T-helper 22 cell (primary cell): ENCODE measurements around the gene STN1.

Experiments used
- DNase-seq: peaks from one replicate; pipeline ENCODE4 v3.0.0-alpha.2; 2020; ENCODE audit warnings: low read depth

Gene STN1

DNA sequence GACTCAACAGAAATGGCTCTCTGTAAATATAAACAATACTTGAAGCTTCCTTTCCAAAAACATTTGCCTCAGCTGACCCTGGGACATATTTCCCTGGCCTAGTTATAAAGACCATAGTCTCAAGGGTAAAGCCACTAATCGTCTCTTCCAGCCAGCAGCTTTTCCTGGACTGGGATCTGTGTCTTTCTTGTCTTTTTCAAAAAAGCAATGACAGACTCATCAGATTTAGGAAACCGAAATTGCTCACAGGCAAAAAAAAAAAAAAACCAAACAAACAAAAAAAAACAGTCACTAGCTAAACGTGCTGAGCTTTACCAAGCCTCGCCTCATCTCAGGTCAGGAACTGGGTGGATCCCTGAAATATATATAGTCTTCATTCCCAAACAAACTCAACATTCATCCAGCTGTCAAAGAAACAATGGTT is 23.5 kb downstream of the STN1 start:
- no peak for DNase-seq

GRCh38 chr10:103893817-103894216 is 24.2 kb downstream of the STN1 start:
- no peak for DNase-seq

- no peak for DNase-seq
Observed at GRCh38 chr10:103892181-103892580, 25.8 kb downstream of the STN1 start.

GRCh38 chr10:103890688-103891087 is 27.3 kb downstream of the STN1 start:
- no peak for DNase-seq

GRCh38 chr10:103890194-103890658 is 27.8 kb downstream of the STN1 start:
- no peak for DNase-seq

GRCh38 chr10:103889121-103889720 is 28.8 kb downstream of the STN1 start:
- DNase-seq, result no peak

GRCh38 chr10:103888113-103888841 is 29.7 kb downstream of the STN1 start:
- DNase-seq, result no peak

DNA sequence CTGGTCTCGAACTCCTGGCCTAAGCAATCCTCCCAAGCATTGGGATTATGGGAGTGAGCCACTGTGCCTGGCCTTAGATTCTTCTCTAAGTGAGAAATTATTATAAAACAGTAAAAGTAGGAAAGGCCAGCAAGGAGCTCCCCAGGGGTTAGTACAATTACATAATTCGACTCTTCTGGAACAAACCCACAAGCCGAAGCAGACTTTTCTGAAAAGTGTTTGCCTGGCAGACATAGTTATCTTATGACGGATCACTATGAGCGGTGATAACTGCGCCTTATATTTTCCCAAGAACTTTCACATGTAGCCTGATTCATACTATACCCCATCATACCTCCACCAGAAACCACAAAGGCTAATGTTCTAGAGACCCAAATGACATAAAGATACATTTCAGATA is 32.4 kb downstream of the STN1 start:
- DNase-seq, result no peak

DNA sequence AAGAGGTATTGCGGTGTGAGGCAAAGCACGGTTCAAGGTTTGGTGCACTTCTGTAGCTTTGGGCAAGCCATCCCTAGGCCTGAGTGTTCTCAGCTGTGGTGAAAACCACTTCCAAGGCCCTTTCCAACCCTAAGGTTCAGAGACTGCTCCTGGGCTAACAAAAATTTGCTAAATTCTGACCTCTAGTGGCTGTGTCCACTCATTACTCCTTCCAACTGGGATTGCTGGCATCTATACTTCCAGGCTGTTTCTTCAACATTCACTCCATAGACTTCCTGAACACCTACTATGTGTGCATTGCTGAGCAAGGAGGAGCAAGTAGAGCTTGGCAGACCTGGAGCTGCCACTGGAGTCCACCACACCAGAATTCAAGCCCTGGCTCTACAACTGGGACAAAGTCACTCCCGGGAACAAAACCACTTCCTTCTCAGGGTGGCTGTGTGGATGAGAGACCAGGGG is 33.3 kb downstream of the STN1 start:
- no peak for DNase-seq

GRCh38 chr10:103882285-103883007 is 35.5 kb downstream of the STN1 start:
- DNase-seq, result no peak

DNA sequence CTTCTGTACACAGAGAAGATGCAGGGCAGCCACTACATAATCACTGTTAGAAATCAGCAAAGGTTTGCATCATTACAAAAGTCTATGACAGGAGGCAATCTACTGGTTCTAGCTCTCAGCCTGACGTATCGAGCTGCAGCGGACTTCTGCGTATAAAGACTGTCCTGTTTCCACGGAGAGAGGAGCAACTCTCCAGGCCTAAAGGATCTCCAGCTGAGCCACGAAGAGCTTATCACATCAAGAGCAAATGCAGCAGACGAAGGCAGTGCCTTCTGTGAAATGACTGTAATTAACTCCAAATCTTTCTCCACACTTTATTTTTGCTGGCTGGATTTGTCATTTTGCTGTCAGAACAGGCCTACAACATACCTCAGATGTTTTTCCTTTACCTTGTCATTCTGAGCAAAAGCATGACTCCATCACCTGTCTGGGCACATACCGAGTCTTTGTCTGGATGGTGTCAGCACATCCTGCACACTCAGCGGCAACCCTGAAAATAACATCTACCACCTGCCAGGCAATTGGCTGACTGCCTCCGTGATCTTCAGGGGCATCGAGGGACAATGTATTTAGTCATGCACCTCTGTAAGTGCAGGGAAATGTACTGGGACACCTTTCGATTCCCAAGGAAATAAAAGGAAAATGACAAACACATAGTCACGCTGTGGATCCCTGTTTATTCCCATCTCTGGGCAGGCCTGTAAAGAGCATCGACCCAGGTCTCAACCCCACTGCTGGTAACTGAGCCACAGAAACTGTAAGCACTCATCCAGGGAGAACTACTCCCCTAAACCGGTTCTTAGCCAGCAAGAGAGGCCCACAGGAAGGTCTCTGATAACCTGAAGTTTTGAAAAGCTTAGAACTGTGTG is 36.3 kb downstream of the STN1 start:
- no peak for DNase-seq

GRCh38 chr10:103879831-103880230 is 38.2 kb downstream of the STN1 start:
- DNase-seq, result no peak

GRCh38 chr10:103879409-103879808 is 38.6 kb downstream of the STN1 start:
- DNase-seq, result no peak

GRCh38 chr10:103877861-103878260 is 40.1 kb downstream of the STN1 start:
- DNase-seq, result no peak

GRCh38 chr10:103876155-103876554 is 41.8 kb downstream of the STN1 start:
- no peak for DNase-seq

GRCh38 chr10:103874730-103875129 is 43.3 kb downstream of the STN1 start:
- DNase-seq, result no peak

GRCh38 chr10:103872137-103872931 is 45.6 kb downstream of the STN1 start:
- no peak for DNase-seq

GRCh38 chr10:103871006-103871405 is 47.0 kb downstream of the STN1 start:
- DNase-seq, result no peak

- no peak for DNase-seq
Observed at GRCh38 chr10:103870516-103870915, 47.5 kb downstream of the STN1 start.

DNA sequence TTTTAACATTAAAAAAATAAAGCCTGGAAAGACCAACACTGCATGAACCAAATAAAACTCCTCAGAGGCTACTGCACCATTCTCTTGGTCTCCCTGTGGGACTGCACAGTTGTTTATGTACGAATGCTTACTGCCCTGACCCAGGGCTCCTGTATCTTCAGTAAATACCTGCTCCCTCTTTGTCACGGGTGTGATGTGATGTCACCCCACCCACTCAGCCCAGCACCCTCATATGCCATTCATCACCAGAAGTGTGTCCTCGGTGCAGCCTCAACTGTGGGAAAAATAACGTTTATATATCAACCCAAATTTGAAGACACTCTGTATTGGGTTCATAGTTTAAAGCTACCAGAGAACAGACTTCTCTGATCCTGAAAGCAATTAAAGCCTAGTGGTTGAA is 48.6 kb downstream of the STN1 start:
- no peak for DNase-seq

- no peak for DNase-seq
Observed at GRCh38 chr10:103868200-103868599, 49.8 kb downstream of the STN1 start.
